T-helper 2 cell treated with Interferon-gamma antibody and Interleukin-4, amounts not matched to agents 100 ng/mL and 5 ng/mL, for 36 hours (primary cell): ENCODE measurements around the gene ME2. TPM values are rescaled to one million over a fixed set of nuclear protein-coding genes. Genes with fewer than 3 reads are reported as not detected.
"Not testable (repeated sequence)": the region's sequence is repeated elsewhere in the genome, so short reads cannot be mapped to it uniquely, and the experiment has no call there.

Source experiments
- intact Hi-C: fragments of 100-400 bp; cut with micrococcal nuclease; formaldehyde crosslinking; loops from one replicate; pipeline ENCODE4 v1.15.1; 2023
- total RNA-seq: library from RNA; stranded (reverse); gene quantifications from 2 replicates; pipeline ENCODE4 v1.2.3, GENCODE V29; 2022

Gene ME2
- total RNA-seq, 1 donor from 2014 or later, result 94.4 TPM

- intact Hi-C loops, result loop anchor here (2.0 to 10.0 kb wide), 3 partner anchors 85 to 227 kb away; partner anchors contain the start of genes MEX3C and MRO
Measured at GRCh38 chr18:50969448-50969847, 90.5 kb downstream of the ME2 start.

- intact Hi-C loops, result no loop called here
Measured at GRCh38 chr18:50970006-50970405, 91.1 kb downstream of the ME2 start.

- intact Hi-C loops, result not testable (repeated sequence)
Measured at GRCh38 chr18:50972404-50972803, 93.5 kb downstream of the ME2 start.

GRCh38 chr18:50973367-50974126, 94.6 kb downstream of the ME2 start:
- intact Hi-C loops, result no loop called here

GRCh38 chr18:50977037-50977760, 98.3 kb downstream of the ME2 start:
- intact Hi-C loops, result no loop called here

GRCh38 chr18:50981381-50981780, 102.5 kb downstream of the ME2 start:
- intact Hi-C loops, result no loop called here

- intact Hi-C loops, result no loop called here
Measured at GRCh38 chr18:50982086-50982801, 103.3 kb downstream of the ME2 start.

GRCh38 chr18:50982802-50983179, 103.9 kb downstream of the ME2 start:
- intact Hi-C loops, result no loop called here

- intact Hi-C loops, result no loop called here
Measured at GRCh38 chr18:50986360-50987087, 107.6 kb downstream of the ME2 start.

GRCh38 chr18:50987261-50987660, 108.3 kb downstream of the ME2 start:
- intact Hi-C loops, result no loop called here

- intact Hi-C loops, result no loop called here
Measured at GRCh38 chr18:50989711-50990110, 110.8 kb downstream of the ME2 start.

GRCh38 chr18:50992351-50992762, 113.4 kb downstream of the ME2 start:
- intact Hi-C loops, result no loop called here

GRCh38 chr18:50994031-50994430, 115.1 kb downstream of the ME2 start:
- intact Hi-C loops, result no loop called here

- intact Hi-C loops, result not testable (repeated sequence)
Measured at GRCh38 chr18:51003174-51003573, 124.3 kb downstream of the ME2 start.

Other genes with a start within 250 kb of the ME2 start
- not detected in 2 replicates for gene MRO, start 59.1 kb upstream of the ME2 start, total RNA-seq
- gene ELAC1, start 88.9 kb downstream of the ME2 start, total RNA-seq, result 7.9 and 8.9 TPM in 2 replicates
- 86.3 and 89.1 TPM in 2 replicates for gene SMAD4, start 151.1 kb downstream of the ME2 start, total RNA-seq